OCI-LY3 (cell line): Measurements from ENCODE around the gene APBA1.

Experiments
- H2AFZ ChIP-seq: fragments of 200-600, 300-600 bp; shearing (Covaris generic); 2 replicates; pipeline ENCODE4 v1.6.0; 2014; ENCODE audit warnings: antibody characterized with exemption, low read depth, low read length
- H3K27ac ChIP-seq: fragments of 200-600, 300-600 bp; sonication (generic); 2 replicates; pipeline ENCODE4 v1.5.1; 2014; ENCODE audit warnings: mild to moderate bottlenecking, low read length, moderate library complexity, mixed read lengths
- H3K27me3 ChIP-seq: fragments of 200-600, 300-600 bp; sonication (generic); 2 replicates; pipeline ENCODE4 v1.6.1; 2014; ENCODE audit warnings: low read depth, low read length, mixed read lengths
- H3K36me3 ChIP-seq: fragments of 200-600, 300-600 bp; sonication (generic); replicated peaks from 2 replicates; pipeline ENCODE3; 2014; ENCODE audit warnings: low read depth, low read length, mixed read lengths
- H3K4me1 ChIP-seq: fragments of 300-600, 200-600 bp; sonication (generic); 2 replicates; pipeline ENCODE4 v1.6.1; 2014; ENCODE audit warnings: low read length, mixed read lengths
- H3K4me2 ChIP-seq: fragments of 200-600, 300-600 bp; sonication (generic); 2 replicates; pipeline ENCODE4 v1.6.1; 2014; ENCODE audit warnings: low read length, mixed read lengths
- H3K4me3 ChIP-seq: fragments of 300-600, 200-600 bp; sonication (generic); 2 replicates; pipeline ENCODE4 v1.5.1; 2014; ENCODE audit warnings: antibody characterized with exemption, mild to moderate bottlenecking, low read length, moderate library complexity
- H3K79me2 ChIP-seq: fragments of 300-600, 200-600 bp; shearing (Covaris generic); 2 replicates; pipeline ENCODE4 v1.6.1; 2014; ENCODE audit warnings: mild to moderate bottlenecking, low read length, mixed read lengths
- H3K9ac ChIP-seq: fragments of 300-600, 200-600 bp; shearing (Covaris generic); 2 replicates; pipeline ENCODE4 v1.6.0; 2014; ENCODE audit warnings: mild to moderate bottlenecking, low read length, moderate library complexity
- H3K9me3 ChIP-seq: fragments of 200-600, 300-600 bp; shearing (Covaris generic); 2 replicates; pipeline ENCODE4 v1.6.1; 2014; ENCODE audit warnings: low read length, mixed read lengths; ENCODE audit not compliant: insufficient read depth
- H4K20me1 ChIP-seq: fragments of 200-600, 300-600 bp; sonication (generic); 2 replicates; pipeline ENCODE4 v1.6.1; 2016; ENCODE audit warnings: low read length, mixed read lengths; ENCODE audit not compliant: insufficient read depth
- CTCF ChIP-seq: fragments of 200-600, 300-600 bp; sonication (generic); IDR thresholded peaks from 2 replicates; pipeline ENCODE4 v1.5.1; 2014; ENCODE audit warnings: antibody characterized with exemption, low read length, low read depth
- EZH2phosphoT487 ChIP-seq: fragments of 200-600 bp; shearing (Covaris generic); IDR thresholded peaks from 2 replicates; pipeline ENCODE4 v1.6.1; 2018; ENCODE audit warnings: antibody characterized with exemption, mixed run types, low read depth

Gene APBA1

GRCh38 chr9:69453746-69454145, 218.4 kb downstream of the APBA1 start:
- no peak for TF ChIP-seq EZH2phosphoT487
- Histone ChIP-seq H3K36me3 (no peaks in the 10 kb centered on the region), H4K20me1 (no peaks in the 10 kb centered on the region), H3K79me2 (no peaks in the 10 kb centered on the region), H3K4me1 (no peaks in the 10 kb centered on the region), H3K4me2 (no peak overlapping the region), H3K27ac (no peak overlapping the region), H3K4me3 (no peak overlapping the region), H2AFZ (no peak overlapping the region), H3K9me3 (no peaks in the 10 kb centered on the region), H3K27me3 (peaks cover 47% of the 10 kb centered on the region), H3K9ac (no peak overlapping the region)

GRCh38 chr9:69452110-69452782, 219.9 kb downstream of the APBA1 start:
- Histone ChIP-seq H3K9me3 (no peaks in the 10 kb centered on the region), H3K9ac (no peak overlapping the region), H3K4me1 (no peaks in the 10 kb centered on the region), H4K20me1 (no peaks in the 10 kb centered on the region), H3K79me2 (no peaks in the 10 kb centered on the region), H3K4me3 (no peak overlapping the region), H3K4me2 (no peak overlapping the region), H2AFZ (no peak overlapping the region), H3K27me3 (peaks cover 38% of the 10 kb centered on the region), H3K36me3 (no peaks in the 10 kb centered on the region), H3K27ac (no peak overlapping the region)
- TF ChIP-seq CTCF (no peak), EZH2phosphoT487 (no peak)

DNA sequence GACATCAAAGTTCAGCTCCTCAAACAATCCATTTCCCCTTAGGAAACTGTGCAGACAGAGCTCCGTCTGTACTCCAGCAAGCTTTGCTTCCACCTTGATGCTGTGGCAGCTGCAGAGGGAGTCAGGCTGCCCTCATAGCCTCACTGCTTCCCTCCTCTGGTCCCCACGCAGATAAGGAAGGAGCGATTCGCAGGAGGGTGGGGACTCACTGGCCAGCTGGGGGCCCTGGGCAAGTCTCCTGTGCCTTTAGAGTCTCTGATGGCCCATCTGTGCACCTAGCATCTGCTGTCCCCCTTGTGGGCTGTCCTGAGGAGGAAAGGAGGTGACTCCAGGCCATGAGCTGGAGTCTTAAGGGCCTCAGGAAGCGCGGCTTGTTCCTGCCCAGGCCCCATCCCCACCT, 225.7 kb downstream of the APBA1 start:
- H3K4me2 ChIP-seq, result no peak overlapping the region
- TF ChIP-seq EZH2phosphoT487, result no peak

GRCh38 chr9:69445251-69445650, 226.9 kb downstream of the APBA1 start:
- no peaks in the 10 kb centered on the region for H3K36me3 ChIP-seq
- H3K27ac ChIP-seq, result no peak overlapping the region
- no peaks in the 10 kb centered on the region for H3K79me2 ChIP-seq
- H3K9me3 ChIP-seq, result no peaks in the 10 kb centered on the region
- peaks cover 41% of the 10 kb centered on the region for H3K27me3 ChIP-seq
- H2AFZ ChIP-seq, result no peak overlapping the region
- no peak overlapping the region for H3K4me3 ChIP-seq
- TF ChIP-seq EZH2phosphoT487, result no peak
- TF ChIP-seq CTCF, result no peak
- H3K4me2 ChIP-seq, result no peak overlapping the region
- no peak overlapping the region for H3K9ac ChIP-seq
- H3K4me1 ChIP-seq, result no peaks in the 10 kb centered on the region
- no peaks in the 10 kb centered on the region for H4K20me1 ChIP-seq

More for the DNA sequence above, 225.7 kb downstream of the APBA1 start:
- H3K9ac ChIP-seq, result no peak overlapping the region
- no peaks in the 10 kb centered on the region for H3K9me3 ChIP-seq
- no peaks in the 10 kb centered on the region for H3K36me3 ChIP-seq
- H4K20me1 ChIP-seq, result no peaks in the 10 kb centered on the region
- no peak overlapping the region for H3K27ac ChIP-seq
- no peaks in the 10 kb centered on the region for H3K4me1 ChIP-seq
- H3K4me3 ChIP-seq, result no peak overlapping the region
- H2AFZ ChIP-seq, result no peak overlapping the region
- no peaks in the 10 kb centered on the region for H3K79me2 ChIP-seq
- peaks cover 50% of the 10 kb centered on the region for H3K27me3 ChIP-seq

DNA sequence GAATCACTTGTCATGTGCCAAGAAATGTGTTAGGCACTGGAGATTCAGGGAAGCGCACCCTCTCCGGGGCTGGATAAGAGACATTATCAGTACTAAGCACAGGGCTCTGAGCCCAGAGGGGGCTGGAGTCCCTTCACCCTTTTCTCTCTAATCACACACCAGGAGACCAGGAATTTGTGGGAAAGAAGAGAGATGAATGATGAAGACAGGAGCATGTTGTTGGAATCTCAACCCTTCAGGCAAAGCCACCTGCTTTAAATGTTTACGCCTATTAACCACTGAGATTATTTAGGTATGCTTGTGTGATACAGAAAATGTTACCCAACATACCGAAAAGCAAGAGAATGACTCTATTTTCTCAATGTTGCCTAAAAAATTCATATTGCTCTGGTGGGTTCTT, 227.4 kb downstream of the APBA1 start:
- Histone ChIP-seq H3K4me2 (no peak overlapping the region), H3K79me2 (no peaks in the 10 kb centered on the region), H2AFZ (no peak overlapping the region), H3K4me3 (no peak overlapping the region), H3K27ac (no peak overlapping the region), H3K9me3 (no peaks in the 10 kb centered on the region), H3K4me1 (no peaks in the 10 kb centered on the region), H3K36me3 (no peaks in the 10 kb centered on the region), H3K27me3 (peaks cover 39% of the 10 kb centered on the region), H3K9ac (no peak overlapping the region), H4K20me1 (no peaks in the 10 kb centered on the region)
- TF ChIP-seq CTCF (no peak), EZH2phosphoT487 (no peak)
